GM12875 (cell line): ENCODE results near the gene EBP.
"Not testable (repeated sequence)": the region's sequence is repeated elsewhere in the genome, so short reads cannot be mapped to it uniquely, and the experiment has no call there.

ENCODE experiments used
- H3K4me3 ChIP-seq: one replicate; pipeline ENCODE4 v1.5.1; 2011; ENCODE audit warnings: low read depth, low read length, control low read depth
- TF ChIP-seq, protein P1 (sequence below): IDR thresholded peaks from 2 replicates; pipeline ENCODE4 v1.5.1; 2011; ENCODE audit warnings: low read depth, mild to moderate bottlenecking, control low read depth, inconsistent platforms, low read length, moderate library complexity, borderline replicate concordance; ENCODE audit not compliant: insufficient read depth

The EBP gene

DNA sequence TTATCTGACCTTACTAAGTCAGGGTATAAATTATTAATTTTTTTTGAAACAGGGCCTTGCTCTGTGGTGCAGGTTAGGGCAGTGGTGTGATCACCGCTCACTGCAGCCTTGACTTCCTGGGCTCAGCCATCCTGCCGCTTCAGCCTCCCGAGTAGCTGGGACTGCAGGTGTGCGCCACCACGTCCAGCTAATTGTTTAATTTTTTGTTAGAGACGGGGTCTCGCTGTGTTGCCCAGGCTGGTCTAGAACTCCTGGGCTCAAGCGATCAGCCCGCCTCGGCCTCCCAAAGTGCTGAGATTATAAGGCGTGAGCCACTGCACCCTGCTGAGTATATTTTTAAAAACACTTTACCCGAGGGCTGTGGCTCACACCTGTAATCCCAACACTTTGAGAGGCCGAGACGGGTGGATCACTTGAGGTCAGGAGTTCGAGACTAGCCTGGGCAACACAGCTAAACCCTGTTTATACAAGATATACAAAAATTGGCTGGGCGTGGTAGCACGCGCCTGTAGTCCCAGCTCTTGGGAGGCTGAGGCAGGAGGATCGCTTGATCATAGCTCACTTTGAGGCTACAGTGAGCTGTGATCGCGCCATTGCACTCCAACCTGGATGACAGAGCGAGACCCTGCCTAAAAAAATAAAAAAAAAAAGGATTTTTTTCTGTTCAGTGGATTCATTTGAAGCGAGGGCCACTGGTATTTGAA lies 17.2 kb downstream of the EBP start:
- TF ChIP-seq, protein P1, sequence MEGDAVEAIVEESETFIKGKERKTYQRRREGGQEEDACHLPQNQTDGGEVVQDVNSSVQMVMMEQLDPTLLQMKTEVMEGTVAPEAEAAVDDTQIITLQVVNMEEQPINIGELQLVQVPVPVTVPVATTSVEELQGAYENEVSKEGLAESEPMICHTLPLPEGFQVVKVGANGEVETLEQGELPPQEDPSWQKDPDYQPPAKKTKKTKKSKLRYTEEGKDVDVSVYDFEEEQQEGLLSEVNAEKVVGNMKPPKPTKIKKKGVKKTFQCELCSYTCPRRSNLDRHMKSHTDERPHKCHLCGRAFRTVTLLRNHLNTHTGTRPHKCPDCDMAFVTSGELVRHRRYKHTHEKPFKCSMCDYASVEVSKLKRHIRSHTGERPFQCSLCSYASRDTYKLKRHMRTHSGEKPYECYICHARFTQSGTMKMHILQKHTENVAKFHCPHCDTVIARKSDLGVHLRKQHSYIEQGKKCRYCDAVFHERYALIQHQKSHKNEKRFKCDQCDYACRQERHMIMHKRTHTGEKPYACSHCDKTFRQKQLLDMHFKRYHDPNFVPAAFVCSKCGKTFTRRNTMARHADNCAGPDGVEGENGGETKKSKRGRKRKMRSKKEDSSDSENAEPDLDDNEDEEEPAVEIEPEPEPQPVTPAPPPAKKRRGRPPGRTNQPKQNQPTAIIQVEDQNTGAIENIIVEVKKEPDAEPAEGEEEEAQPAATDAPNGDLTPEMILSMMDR, result no peak
- no peak overlapping the region for H3K4me3 ChIP-seq

DNA sequence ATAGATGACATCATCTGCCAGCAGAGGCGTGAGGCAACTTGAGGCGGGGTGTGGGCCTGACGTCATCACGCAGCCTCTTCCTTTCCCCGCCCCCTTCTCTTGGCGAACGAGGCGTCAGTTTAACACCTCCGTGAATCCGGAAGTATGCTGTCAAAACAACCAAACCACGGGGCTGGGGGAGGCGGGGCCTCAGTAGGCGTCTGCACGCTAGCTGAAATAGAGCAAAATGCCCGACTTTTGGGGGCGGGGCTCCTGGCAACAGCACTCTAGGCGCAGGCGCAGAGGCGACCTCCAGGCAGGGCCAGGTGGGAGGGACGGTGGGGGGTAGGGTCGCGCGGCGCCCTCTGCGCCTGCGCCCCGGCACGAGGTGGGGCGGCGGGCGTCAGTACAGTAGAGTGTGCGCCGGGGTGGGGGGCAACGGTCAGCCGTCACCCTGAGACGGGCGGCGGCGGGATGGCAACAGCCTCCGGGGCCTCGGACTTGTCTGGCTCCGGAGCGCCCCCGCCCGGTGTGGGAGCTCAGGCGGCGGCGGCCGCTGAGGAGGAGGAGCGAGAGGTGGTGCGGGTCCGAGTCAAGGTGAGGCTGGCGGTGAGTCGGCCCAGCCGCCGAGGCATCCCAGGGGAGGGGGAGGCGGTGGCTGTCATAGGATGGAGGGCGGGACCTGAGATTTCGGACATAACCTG lies 17.9 kb downstream of the EBP start, which contains the start of gene TBC1D25:
Gene TBC1D25 (plus strand): TSS at position 370 of the 683 bp plus-strand sequence. CDS start 84 bp downstream, at position 454.
- peak within 1 kb of the TSS; percentile 63 for H3K4me3 ChIP-seq
- TF ChIP-seq, protein P1, result peak; percentile 39

DNA sequence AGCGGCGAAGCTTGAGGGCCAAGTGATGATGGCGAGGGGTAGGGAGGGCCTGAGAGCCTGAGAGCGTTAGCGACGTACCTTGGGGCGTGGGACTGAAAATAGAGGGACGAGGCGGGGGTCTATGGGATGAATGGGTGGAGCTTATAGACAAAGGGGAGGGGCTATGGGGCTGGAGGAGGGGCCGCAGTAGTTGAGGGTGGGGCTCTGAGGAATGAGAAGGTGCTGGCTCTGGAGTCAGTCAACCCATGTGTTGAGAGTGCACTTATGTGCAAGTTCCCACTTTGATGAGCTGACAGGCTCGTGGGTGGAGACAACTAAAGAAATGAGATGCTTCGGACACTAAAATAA lies 18.4 kb downstream of the EBP start:
- TF ChIP-seq, protein P1, result no peak
- peak overlapping the region; percentile 63 for H3K4me3 ChIP-seq

DNA sequence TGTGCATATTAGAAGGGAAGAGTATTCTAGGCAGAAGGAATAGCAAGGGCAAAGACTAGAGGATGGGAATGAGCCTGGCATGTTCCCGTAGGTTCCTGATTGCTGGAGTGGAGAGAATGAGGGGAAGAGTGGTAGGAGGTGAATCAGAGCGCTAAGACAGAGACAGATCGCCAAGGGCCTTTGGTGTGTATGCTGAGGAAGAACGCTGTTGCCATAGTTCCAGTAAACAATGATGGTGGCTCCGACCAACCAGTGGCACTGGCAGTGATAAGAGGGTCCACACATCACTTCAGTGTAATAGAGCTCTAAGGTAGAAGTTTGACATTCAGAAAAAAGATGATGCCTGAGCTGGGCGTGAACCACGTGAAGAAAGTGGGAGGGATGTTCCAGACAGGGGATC lies 18.9 kb downstream of the EBP start:
- H3K4me3 ChIP-seq, result peak overlapping the region; percentile 63
- TF ChIP-seq, protein P1, result no peak

DNA sequence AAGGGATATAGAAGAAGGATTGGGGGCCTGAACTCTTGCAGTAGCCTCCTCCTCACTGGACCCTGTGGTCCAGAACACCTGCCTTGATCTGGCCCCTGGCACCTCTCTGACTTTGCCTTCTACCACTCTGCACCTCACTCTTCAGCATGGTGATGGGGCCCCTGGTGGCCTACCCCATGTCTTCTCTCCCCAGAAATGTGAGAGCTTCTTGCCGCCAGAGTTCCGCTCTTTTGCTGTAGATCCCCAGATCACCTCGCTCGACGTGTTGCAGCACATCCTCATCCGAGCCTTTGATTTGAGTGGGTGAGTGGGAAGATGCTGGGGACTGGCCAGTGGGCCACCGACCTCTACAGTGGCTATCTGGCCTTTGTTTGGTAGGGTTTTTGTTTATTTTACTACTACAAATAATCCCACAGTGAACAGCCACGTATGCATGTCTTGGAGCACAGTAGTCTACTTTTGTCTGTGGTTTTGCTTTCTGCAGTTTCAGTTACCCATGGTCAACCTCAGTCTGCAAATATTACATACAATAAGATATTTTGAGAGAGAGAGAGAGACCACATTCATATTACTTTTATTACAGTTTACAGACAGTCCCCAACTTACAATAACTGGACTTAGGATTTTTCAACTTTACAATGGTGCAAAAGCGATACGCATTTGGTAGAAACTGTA lies 19.7 kb downstream of the EBP start:
- H3K4me3 ChIP-seq, result peak overlapping the region; percentile 63
- TF ChIP-seq, protein P1, result 0 out of 2 replicates have a peak, but pooled peaks have one; percentile 15

DNA sequence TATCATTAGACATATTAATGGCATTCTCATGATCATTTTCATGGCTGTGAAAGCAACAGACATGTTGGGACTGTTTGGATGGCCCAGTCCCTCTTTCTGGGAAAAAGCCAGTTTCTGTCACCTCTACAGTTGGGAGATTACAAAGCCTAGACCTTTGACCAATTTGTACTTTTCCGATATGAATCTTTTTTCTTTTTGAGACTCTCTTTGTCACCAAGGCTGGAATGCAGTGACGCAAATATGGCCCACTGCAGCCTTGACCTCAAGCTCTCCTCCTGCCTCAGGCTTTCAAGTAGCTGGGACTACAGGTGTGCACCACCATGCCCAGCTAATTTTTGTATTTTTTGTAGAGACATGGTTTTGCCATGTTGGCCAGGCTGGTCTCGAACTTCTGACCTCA lies 27.3 kb downstream of the EBP start:
- no peak overlapping the region for H3K4me3 ChIP-seq
- TF ChIP-seq, protein P1, result no peak

DNA sequence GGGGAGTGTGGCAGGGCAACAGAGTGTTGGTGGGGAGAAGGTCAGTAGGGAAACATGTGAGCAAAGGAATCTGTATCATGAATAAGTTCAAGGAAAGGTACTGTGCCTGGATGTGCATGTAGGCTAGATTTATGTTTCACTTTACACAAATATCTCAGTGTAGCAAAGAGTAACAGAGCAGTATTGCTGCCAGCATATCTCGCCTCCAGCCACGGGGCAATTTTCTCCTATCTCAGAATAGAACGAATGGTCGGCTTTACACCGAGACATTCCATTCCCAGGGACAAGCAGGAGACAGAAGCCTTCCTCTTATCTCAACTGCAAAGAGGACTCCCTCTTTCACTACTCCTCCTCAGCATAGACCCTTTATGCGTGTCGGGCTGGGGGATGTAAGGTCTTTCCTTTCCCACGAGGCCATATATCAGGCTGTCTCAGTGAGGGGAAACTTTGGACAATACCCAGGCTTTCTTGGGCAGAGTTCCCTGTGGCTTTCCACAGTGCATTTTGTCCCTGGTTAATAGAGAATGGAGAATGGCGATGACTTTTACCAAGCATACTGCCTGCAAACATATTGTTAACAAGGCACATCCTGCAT lies 34.2 kb downstream of the EBP start:
- not testable (repeated sequence) for H3K4me3 ChIP-seq
